Heart left ventricle (tissue), 16 donors: ENCODE results near the gene PDGFC. TPM values are rescaled to one million over a fixed set of nuclear protein-coding genes. Genes with fewer than 3 reads are reported as not detected.

Source experiments
- ATAC-seq, 4 donors: fragments of 200-7000 bp; cut with Tn5 transposase; one replicate each; pipeline ENCODE4 v1.9.1; 2020 to 2022; ENCODE audit warnings: moderate library complexity in 4 of 4, mild to moderate bottlenecking in 3 of 4, moderate number of reproducible peaks in 1 of 4
- DNase-seq, 5 donors: peaks; one replicate each; pipeline ENCODE4 v3.0.0-alpha.2; 2020
- H3K27ac ChIP-seq, 12 donors: fragments of 200-600 bp; sonication (generic) in 4 of 12; one replicate each; pipeline versions ENCODE4 v1.5.0 to v1.8.0; 2016 to 2022; ENCODE audit warnings: mild to moderate bottlenecking in 2 of 12
- H3K27me3 ChIP-seq, 9 donors: fragments of 200-600 bp; sonication (generic) in 2 of 9; one replicate each; pipeline versions ENCODE4 v1.5.1 to v1.8.0; 2016 to 2022; ENCODE audit warnings: mild to moderate bottlenecking in 3 of 9
- H3K36me3 ChIP-seq, 9 donors: fragments of 200-600 bp; sonication (generic) in 2 of 9; one replicate each; pipeline versions ENCODE4 v1.5.0 to v1.8.0; 2018 to 2022; ENCODE audit warnings: mild to moderate bottlenecking in 2 of 9
- H3K4me1 ChIP-seq, 12 donors: fragments of 200-600 bp; sonication (generic) in 4 of 12; one replicate each; pipeline versions ENCODE4 v1.5.0 to v1.8.0; 2016 to 2022; ENCODE audit warnings: mild to moderate bottlenecking in 3 of 12
- H3K4me3 ChIP-seq, 12 donors: fragments of 200-600 bp; sonication (generic) in 4 of 12; one replicate each; pipeline versions ENCODE4 v1.5.0 to v1.8.0; 2017 to 2022; ENCODE audit warnings: mild to moderate bottlenecking in 9 of 12, moderate library complexity in 4 of 12
- H3K9me3 ChIP-seq, 12 donors: fragments of 200-600 bp; sonication (generic) in 4 of 12; one replicate each; pipeline versions ENCODE4 v1.5.0 to v1.8.0; 2016 to 2022; ENCODE audit warnings: mild to moderate bottlenecking in 1 of 12
- POLR2A ChIP-seq, 2 donors: fragments of 450-650 bp; IDR thresholded peaks; one replicate each; pipeline ENCODE4 v1.6.1; 2017; ENCODE audit warnings: antibody characterized with exemption in 2 of 2, mild to moderate bottlenecking in 2 of 2, moderate library complexity in 2 of 2
- WGBS, 4 donors: extraction: QIAGEN DNeasy Blood & Tissue Kit in 2 of 4; methylation state at CpG; one replicate each; pipeline versions ENCODE4 v1.1.5 to v1.1.7; 2013 to 2018; 5-methylcytosine and 5-hydroxymethylcytosine counted together
- intact Hi-C, 10 donors: fragments of 100-400 bp; cut with DNase I; formaldehyde crosslinking; loops; one replicate each; pipeline versions ENCODE4 v1.11.1 to v1.14.2; 2022
- polyA plus RNA-seq, 2 donors: library from polyadenylated mRNA; stranded (reverse); fragments of 200-250 nt; gene quantifications; one replicate each; pipeline ENCODE4 v1.2.3, GENCODE V29; 2013
- total RNA-seq, 9 donors: library from RNA; depleted of rRNA in 2 of 9; stranded (reverse); fragments of >200 nt in 2 of 9; fragmentation: NEBNext Ultra II Directional in 3 of 9; extraction: Animal tissue kit (Norgen Biotek cat#: 25700) in 3 of 9; gene quantifications; one replicate each; pipeline versions ENCODE4 v1.1.0 to v1.2.4, GENCODE V29; 2016 to 2023
- TF ChIP-seq, protein P1 (sequence below), 12 donors: fragments of 200-600 bp; sonication (generic) in 4 of 12; IDR thresholded peaks; one replicate each; pipeline versions ENCODE4 v1.5.0 to v1.8.0; 2018 to 2022; ENCODE audit warnings: antibody characterized with exemption in 12 of 12, mild to moderate bottlenecking in 5 of 12
- donor health status: ischemic (EF 13 %, LVEDD 7.1; RV severe dilation, severe dysfunction).
- donor health status: healthy with polysubstance abuse.
- donor health status: DM: no; HTN: yes; CAD: no.
- donor health status: DM: no; HTN: no; CAD: no.
- donor health status: ischemic (EF 25% LVEDD 6.9; RV normal size, moderate dysfunction).
- donor health status: ischemic (EF 25% LVEDD 5.7; RV mildly dilated, moderate dysfunction).
- donor health status: healthy.
- donor health status: DM: yes; HTN: yes; CAD: no.
- donor health status: ischemic (EF 35%, LVEDD 5.7; RV mildly dilated, moderate dysfunction).
- donor health status: nonischemic (EF 11% LVEDD 7.7; RV severe dilation, severe dysfunction).
- donor health status: DM: yes; HTN: yes; CAD: no.
- donor health status: PGD.
- donor health status: ischemic (EF 29% LVEDD 5.4; RV normal size, mild dysfunction).
- donor health status: nonischemic (EF 23%, LVEDD 6.1; RV moderate dilation, normal function).

Gene PDGFC
- total and polyA plus RNA-seq, 11 donors: 2.5 to 29.6 (median 12.2) TPM

DNA sequence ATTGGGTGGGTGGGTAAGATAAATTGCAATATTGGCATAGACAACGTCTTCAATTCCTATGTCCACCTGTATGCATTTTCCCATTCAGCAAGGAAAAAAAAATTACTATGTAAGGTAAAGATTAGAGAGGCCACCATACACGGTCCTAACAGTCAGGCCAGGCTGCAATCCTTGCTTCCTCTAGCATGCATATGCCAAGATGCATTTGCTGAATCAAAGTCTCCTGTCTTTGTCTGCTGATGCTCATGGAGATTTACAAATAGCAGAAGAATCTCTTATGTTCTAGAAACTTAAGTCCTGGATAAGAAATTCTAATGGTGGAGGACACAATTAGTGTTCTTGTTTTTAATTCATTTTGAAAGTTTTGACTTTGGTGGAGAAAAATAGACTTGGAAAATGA, 206.8 kb downstream of the PDGFC start:
- TF ChIP-seq, protein P1, sequence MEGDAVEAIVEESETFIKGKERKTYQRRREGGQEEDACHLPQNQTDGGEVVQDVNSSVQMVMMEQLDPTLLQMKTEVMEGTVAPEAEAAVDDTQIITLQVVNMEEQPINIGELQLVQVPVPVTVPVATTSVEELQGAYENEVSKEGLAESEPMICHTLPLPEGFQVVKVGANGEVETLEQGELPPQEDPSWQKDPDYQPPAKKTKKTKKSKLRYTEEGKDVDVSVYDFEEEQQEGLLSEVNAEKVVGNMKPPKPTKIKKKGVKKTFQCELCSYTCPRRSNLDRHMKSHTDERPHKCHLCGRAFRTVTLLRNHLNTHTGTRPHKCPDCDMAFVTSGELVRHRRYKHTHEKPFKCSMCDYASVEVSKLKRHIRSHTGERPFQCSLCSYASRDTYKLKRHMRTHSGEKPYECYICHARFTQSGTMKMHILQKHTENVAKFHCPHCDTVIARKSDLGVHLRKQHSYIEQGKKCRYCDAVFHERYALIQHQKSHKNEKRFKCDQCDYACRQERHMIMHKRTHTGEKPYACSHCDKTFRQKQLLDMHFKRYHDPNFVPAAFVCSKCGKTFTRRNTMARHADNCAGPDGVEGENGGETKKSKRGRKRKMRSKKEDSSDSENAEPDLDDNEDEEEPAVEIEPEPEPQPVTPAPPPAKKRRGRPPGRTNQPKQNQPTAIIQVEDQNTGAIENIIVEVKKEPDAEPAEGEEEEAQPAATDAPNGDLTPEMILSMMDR (IDR thresholded peaks at IDR 0.05): no peak
- TF ChIP-seq POLR2A (IDR thresholded peaks at IDR 0.05): no peak
- Histone ChIP-seq H3K4me1 (peaks cover 0 to 20% (median 2%) of the 10 kb centered on the region in 12 donors), H3K36me3 (peaks cover 0 to 8% (median 0%) of the 10 kb centered on the region in 9 donors), H3K9me3 (no peaks in the 10 kb centered on the region), H3K4me3 (no peak overlapping the region), H3K27ac (no peak overlapping the region), H3K27me3 (no peaks in the 10 kb centered on the region)
- WGBS, 4 donors: 47 to 64% (median 57%) methylated on average over 2 of the region's 2 CpGs
- intact Hi-C loops: no loop called here
- ATAC-seq: no peak
- DNase-seq: no peak

DNA sequence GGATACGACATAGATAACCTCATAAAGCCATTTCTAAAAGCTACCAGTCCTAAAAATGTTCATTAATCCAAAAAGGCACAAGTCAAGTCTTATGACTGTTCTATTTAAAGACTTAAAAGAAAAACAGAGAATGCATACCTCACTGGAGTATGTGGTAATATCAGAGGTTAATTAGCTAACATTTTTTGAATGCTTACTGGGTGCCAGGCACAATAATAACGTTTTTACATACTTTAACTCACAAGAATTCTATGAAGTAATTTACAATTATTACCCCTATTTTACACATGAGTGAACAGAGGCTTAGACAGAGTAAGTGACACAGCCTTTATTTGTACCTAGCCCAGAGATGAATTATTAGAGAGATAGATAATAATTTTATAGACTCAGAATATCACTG, 207.5 kb downstream of the PDGFC start:
- H3K9me3 ChIP-seq: no peaks in the 10 kb centered on the region
- 16 to 27% (median 23%) methylated on average over 2 of the region's 2 CpGs for WGBS, 4 donors
- intact Hi-C loops: no loop called here
- H3K27me3 ChIP-seq: no peaks in the 10 kb centered on the region
- peaks cover 0 to 14% (median 1%) of the 10 kb centered on the region in 12 donors for H3K4me1 ChIP-seq
- peaks cover 0 to 8% (median 0%) of the 10 kb centered on the region in 9 donors for H3K36me3 ChIP-seq
- H3K27ac ChIP-seq: no peak overlapping the region
- ATAC-seq (no peak), DNase-seq (no peak)
- no peak overlapping the region for H3K4me3 ChIP-seq
- TF ChIP-seq POLR2A (IDR thresholded peaks at IDR 0.05): no peak
- TF ChIP-seq, protein P1 (IDR thresholded peaks at IDR 0.05): no peak

DNA sequence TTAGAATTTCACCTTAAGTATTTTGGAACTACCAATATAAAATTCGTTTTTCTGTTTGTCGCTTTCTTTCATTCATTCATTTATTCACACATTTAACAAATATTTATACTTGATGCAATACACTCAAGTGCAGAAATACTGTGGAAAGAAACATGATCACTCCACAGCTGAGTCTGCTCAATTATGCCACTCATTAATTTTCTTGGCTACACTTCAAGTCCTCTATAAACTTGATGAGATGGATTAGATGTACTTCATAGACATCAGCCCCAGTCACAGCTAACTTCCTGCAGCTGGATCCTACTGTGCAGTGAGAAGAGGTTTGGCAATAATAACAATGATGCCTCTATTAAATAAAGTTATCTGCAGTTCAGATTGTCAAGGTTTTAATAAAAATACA, 208.1 kb downstream of the PDGFC start:
- H3K4me1 ChIP-seq: peaks cover 0 to 14% (median 1%) of the 10 kb centered on the region in 12 donors
- no peaks in the 10 kb centered on the region for H3K9me3 ChIP-seq
- no peak for TF ChIP-seq POLR2A (IDR thresholded peaks at IDR 0.05)
- TF ChIP-seq, protein P1 (IDR thresholded peaks at IDR 0.05): no peak
- WGBS, 4 donors: 64 to 89% (median 77%) methylated on average over 2 of the region's 2 CpGs
- intact Hi-C loops: no loop called here
- no peak for DNase-seq
- H3K27ac ChIP-seq: no peak overlapping the region
- ATAC-seq: no peak
- H3K36me3 ChIP-seq: peaks cover 0 to 8% (median 0%) of the 10 kb centered on the region in 9 donors
- no peaks in the 10 kb centered on the region for H3K27me3 ChIP-seq
- H3K4me3 ChIP-seq: no peak overlapping the region

DNA sequence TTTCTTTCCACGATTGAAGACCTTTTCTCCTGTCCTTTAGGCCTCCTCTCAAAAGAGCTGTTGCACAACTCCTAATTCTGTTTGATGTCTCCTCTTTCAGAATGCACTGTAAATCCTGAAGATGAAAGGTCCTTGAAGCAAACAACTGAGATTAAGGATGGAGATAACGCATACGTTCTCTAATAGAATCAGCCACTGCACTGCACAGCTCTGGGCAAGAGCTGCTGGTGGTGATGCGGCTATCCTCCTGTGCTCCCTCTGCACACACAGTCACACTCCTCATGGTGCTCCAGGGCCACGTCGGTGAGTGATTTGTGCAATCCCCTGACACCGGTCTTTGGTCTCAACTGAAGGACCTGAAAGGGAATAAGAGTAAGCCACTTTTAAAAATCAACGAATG, 208.7 kb downstream of the PDGFC start:
- ATAC-seq (no peak), DNase-seq (no peak)
- no peak overlapping the region for H3K4me3 ChIP-seq
- intact Hi-C loops: no loop called here
- no peak overlapping the region for H3K27ac ChIP-seq
- H3K36me3 ChIP-seq: peaks cover 0 to 8% (median 0%) of the 10 kb centered on the region in 9 donors
- 83 to 87% (median 86%) methylated on average over 8 of the region's 8 CpGs for WGBS, 4 donors
- peaks cover 0 to 14% (median 1%) of the 10 kb centered on the region in 12 donors for H3K4me1 ChIP-seq
- TF ChIP-seq POLR2A (IDR thresholded peaks at IDR 0.05): no peak
- TF ChIP-seq, protein P1 (IDR thresholded peaks at IDR 0.05): no peak
- H3K9me3 ChIP-seq: no peaks in the 10 kb centered on the region
- H3K27me3 ChIP-seq: no peaks in the 10 kb centered on the region
